Measurements from ENCODE around the gene URB1.

GRCh38 chr21:32278518-32279376, 114.1 kb downstream of the URB1 start, which contains the start of gene MIS18A:
- TF ChIP-seq SUZ12 (IDR thresholded peaks at IDR 0.05; ENCODE audit: extremely low read depth, insufficient read depth, insufficient read length): no peak
- TF ChIP-seq YY1 (IDR thresholded peaks at IDR 0.05; ENCODE audit: insufficient read depth, insufficient read length): peak; percentile 63
- no peak for TF ChIP-seq ZNF274 (IDR thresholded peaks at IDR 0.05; ENCODE audit: low read depth, low read length)

Data from NT2/D1 (cell line).